Neural cell (in vitro differentiated cells): ENCODE results near the gene NKAIN4. TPM values are rescaled to one million over a fixed set of nuclear protein-coding genes. Genes with fewer than 3 reads are reported as not detected.

ENCODE experiments used
- H2AFZ ChIP-seq: fragments of 200-600, 300-800 bp; sonication (generic), shearing (Covaris generic); 2 replicates; pipeline ENCODE4 v1.6.0; 2014; ENCODE audit warnings: low read depth, mild to moderate bottlenecking, antibody characterized with exemption, low read length, moderate library complexity
- H3F3A ChIP-seq: fragments of 200-600 bp; shearing (Covaris generic); 2 replicates; pipeline ENCODE4 v1.6.1; 2016; ENCODE audit warnings: mild to moderate bottlenecking, moderate library complexity, mixed read lengths, antibody characterized with exemption, low read length; ENCODE audit not compliant: insufficient read depth, poor library complexity, severe bottlenecking
- H3K27ac ChIP-seq: fragments of 200-600, 300-800 bp; sonication (generic), shearing (Covaris generic); 2 replicates; pipeline ENCODE4 v1.5.1; 2014; ENCODE audit warnings: mild to moderate bottlenecking, low read length, moderate library complexity
- H3K27me3 ChIP-seq: fragments of 300-800, 200-600 bp; sonication (generic), shearing (Covaris generic); 2 replicates; pipeline ENCODE4 v1.6.0; 2014; ENCODE audit warnings: mild to moderate bottlenecking, low read depth, low read length, moderate library complexity; ENCODE audit not compliant: insufficient read depth
- H3K36me3 ChIP-seq: fragments of 300-800, 200-600 bp; sonication (generic), shearing (Covaris generic); 2 replicates; pipeline ENCODE4 v1.5.1; 2014; ENCODE audit warnings: mild to moderate bottlenecking, antibody characterized with exemption, low read length, moderate library complexity; ENCODE audit not compliant: insufficient read depth
- H3K4me2 ChIP-seq: fragments of 300-800, 200-600 bp; sonication (generic), shearing (Covaris generic); 2 replicates; pipeline ENCODE4 v1.6.0; 2014; ENCODE audit warnings: mild to moderate bottlenecking, low read length
- H3K4me3 ChIP-seq: fragments of 300-800, 200-600 bp; sonication (generic), shearing (Covaris generic); 2 replicates; pipeline ENCODE4 v1.5.1; 2014; ENCODE audit warnings: mild to moderate bottlenecking, low read length, moderate library complexity
- H3K79me2 ChIP-seq: fragments of 200-600 bp; shearing (Covaris generic); replicated peaks from 2 replicates; pipeline ENCODE4 v1.6.0; 2014; ENCODE audit warnings: mild to moderate bottlenecking, low read length, moderate library complexity; ENCODE audit not compliant: insufficient read depth
- H3K9ac ChIP-seq: fragments of 300-800, 200-600 bp; sonication (generic), shearing (Covaris generic); 2 replicates; pipeline ENCODE4 v1.6.1; 2016; ENCODE audit warnings: mild to moderate bottlenecking, low read length, mixed read lengths
- H3K9me2 ChIP-seq: fragments of 200-600 bp; shearing (Covaris generic); 2 replicates; pipeline ENCODE4 v1.6.1; 2016; ENCODE audit warnings: mild to moderate bottlenecking, low read length, mixed read lengths; ENCODE audit not compliant: insufficient read depth
- H3K9me3 ChIP-seq: fragments of 200-600, 300-800 bp; sonication (generic), shearing (Covaris generic); 2 replicates; pipeline ENCODE4 v1.6.1; 2016; ENCODE audit warnings: mild to moderate bottlenecking, mixed run types, low read length, moderate library complexity, mixed read lengths
- H4K20me1 ChIP-seq: fragments of 200-600 bp; shearing (Covaris generic); 2 replicates; pipeline ENCODE4 v1.6.1; 2016; ENCODE audit warnings: mild to moderate bottlenecking, mixed run types; ENCODE audit not compliant: insufficient read depth
- EP300 ChIP-seq: fragments of 450-650 bp; conservative IDR thresholded peaks from 2 replicates; pipeline ENCODE4 v1.6.1; 2014; ENCODE audit warnings: antibody characterized with exemption, mild to moderate bottlenecking, moderate library complexity; ENCODE audit not compliant: poor library complexity, severe bottlenecking
- EZH2 ChIP-seq: fragments of 200-600, 300-800 bp; shearing (Covaris generic), sonication (generic); IDR thresholded peaks from 2 replicates; pipeline ENCODE4 v1.6.1; 2014; ENCODE audit warnings: antibody characterized with exemption, low read length, borderline replicate concordance, mild to moderate bottlenecking; ENCODE audit not compliant: insufficient read depth, poor library complexity, severe bottlenecking
- MXI1 ChIP-seq: fragments of 450-650 bp; conservative IDR thresholded peaks from 2 replicates; pipeline ENCODE4 v1.6.1; 2014; ENCODE audit warnings: antibody characterized with exemption, mild to moderate bottlenecking; ENCODE audit not compliant: poor library complexity, severe bottlenecking
- POLR2AphosphoS5 ChIP-seq: IDR thresholded peaks from 2 replicates; pipeline ENCODE4 v1.6.1; 2012
- RAD21 ChIP-seq: fragments of 450-650 bp; conservative IDR thresholded peaks from 2 replicates; pipeline ENCODE4 v1.6.1; 2014; ENCODE audit warnings: antibody characterized with exemption, mild to moderate bottlenecking, moderate library complexity
- SMC3 ChIP-seq: fragments of 450-650 bp; conservative IDR thresholded peaks from 2 replicates; pipeline ENCODE4 v1.6.1; 2014; ENCODE audit warnings: antibody characterized with exemption, mild to moderate bottlenecking, moderate library complexity; ENCODE audit not compliant: poor library complexity
- TAF1 ChIP-seq: IDR thresholded peaks from 2 replicates; pipeline ENCODE4 v1.6.1; 2012; ENCODE audit warnings: low read depth
- polyA plus RNA-seq: library from polyadenylated mRNA; depleted of rRNA; stranded (reverse); fragments of >200 nt; gene quantifications from 2 replicates; pipeline ENCODE4 v1.2.3, GENCODE V29; 2014
- TF ChIP-seq, protein P1 (sequence below): IDR thresholded peaks from 2 replicates; pipeline ENCODE4 v1.6.1; 2012; ENCODE audit warnings: borderline replicate concordance
- TF ChIP-seq, protein P2 (sequence below): fragments of 450-650 bp; IDR thresholded peaks from 2 replicates; pipeline ENCODE4 v1.5.1; 2014; ENCODE audit warnings: antibody characterized with exemption, mild to moderate bottlenecking, moderate library complexity; ENCODE audit not compliant: poor library complexity, severe bottlenecking

The NKAIN4 gene
- polyA plus RNA-seq, 1 donor from 2014 or later, result 11.2 TPM

DNA sequence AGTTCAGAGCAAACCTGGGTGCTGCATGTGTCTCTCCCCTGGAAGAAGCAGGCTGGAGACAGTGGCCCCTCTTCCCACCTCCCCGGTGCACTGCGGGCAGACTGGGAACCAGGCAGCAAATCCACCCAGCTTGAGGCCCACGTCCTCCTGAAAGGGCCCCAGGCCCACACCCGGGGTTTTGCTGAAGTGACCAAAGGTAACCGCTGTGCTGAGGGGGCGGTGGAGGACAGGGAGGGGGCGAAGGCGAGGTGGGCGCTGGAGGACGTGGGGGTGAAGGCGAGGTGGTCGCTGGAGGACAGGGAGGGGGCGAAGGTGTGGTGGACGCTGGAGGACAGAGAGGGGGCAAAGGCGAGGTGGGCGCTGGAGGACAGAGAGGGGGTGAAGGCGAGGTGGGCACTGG is 20.3 kb downstream of the NKAIN4 start:
- Histone ChIP-seq H3F3A (no peaks in the 10 kb centered on the region), H3K27me3 (no peaks in the 10 kb centered on the region), H2AFZ (no peak overlapping the region), H3K27ac (no peak overlapping the region), H3K79me2 (no peaks in the 10 kb centered on the region), H3K9me3 (no peaks in the 10 kb centered on the region), H3K9ac (no peak overlapping the region), H3K36me3 (no peaks in the 10 kb centered on the region), H3K4me2 (no peak overlapping the region), H3K9me2 (no peaks in the 10 kb centered on the region), H3K4me3 (no peak overlapping the region), H4K20me1 (no peaks in the 10 kb centered on the region)
- no peak for TF ChIP-seq SMC3
- TF ChIP-seq, protein P1, sequence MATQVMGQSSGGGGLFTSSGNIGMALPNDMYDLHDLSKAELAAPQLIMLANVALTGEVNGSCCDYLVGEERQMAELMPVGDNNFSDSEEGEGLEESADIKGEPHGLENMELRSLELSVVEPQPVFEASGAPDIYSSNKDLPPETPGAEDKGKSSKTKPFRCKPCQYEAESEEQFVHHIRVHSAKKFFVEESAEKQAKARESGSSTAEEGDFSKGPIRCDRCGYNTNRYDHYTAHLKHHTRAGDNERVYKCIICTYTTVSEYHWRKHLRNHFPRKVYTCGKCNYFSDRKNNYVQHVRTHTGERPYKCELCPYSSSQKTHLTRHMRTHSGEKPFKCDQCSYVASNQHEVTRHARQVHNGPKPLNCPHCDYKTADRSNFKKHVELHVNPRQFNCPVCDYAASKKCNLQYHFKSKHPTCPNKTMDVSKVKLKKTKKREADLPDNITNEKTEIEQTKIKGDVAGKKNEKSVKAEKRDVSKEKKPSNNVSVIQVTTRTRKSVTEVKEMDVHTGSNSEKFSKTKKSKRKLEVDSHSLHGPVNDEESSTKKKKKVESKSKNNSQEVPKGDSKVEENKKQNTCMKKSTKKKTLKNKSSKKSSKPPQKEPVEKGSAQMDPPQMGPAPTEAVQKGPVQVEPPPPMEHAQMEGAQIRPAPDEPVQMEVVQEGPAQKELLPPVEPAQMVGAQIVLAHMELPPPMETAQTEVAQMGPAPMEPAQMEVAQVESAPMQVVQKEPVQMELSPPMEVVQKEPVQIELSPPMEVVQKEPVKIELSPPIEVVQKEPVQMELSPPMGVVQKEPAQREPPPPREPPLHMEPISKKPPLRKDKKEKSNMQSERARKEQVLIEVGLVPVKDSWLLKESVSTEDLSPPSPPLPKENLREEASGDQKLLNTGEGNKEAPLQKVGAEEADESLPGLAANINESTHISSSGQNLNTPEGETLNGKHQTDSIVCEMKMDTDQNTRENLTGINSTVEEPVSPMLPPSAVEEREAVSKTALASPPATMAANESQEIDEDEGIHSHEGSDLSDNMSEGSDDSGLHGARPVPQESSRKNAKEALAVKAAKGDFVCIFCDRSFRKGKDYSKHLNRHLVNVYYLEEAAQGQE, result no peak
- TF ChIP-seq RAD21, result no peak
- TF ChIP-seq TAF1, result no peak
- TF ChIP-seq EZH2, result no peak
- no peak for TF ChIP-seq EP300
- TF ChIP-seq MXI1, result no peak
- TF ChIP-seq POLR2AphosphoS5, result no peak

DNA sequence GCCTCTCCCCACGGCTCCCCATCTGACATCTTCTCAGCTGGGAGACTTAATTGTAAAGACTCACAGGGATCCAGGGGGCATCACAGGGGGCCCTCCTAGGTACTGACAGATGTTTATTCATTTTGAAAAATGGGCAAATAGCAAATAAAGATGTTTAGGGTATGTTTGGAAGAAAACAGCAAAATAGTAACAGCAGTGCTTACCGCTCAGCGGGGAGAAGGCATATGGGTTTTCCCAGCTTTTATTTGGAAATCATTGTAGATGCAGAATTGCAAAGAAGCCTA is 21.3 kb downstream of the NKAIN4 start:
- H3K4me3 ChIP-seq, result no peak overlapping the region
- no peak overlapping the region for H2AFZ ChIP-seq
- no peak overlapping the region for H3K27ac ChIP-seq
- no peaks in the 10 kb centered on the region for H3K27me3 ChIP-seq
- H3K79me2 ChIP-seq, result no peaks in the 10 kb centered on the region
- H3K9me2 ChIP-seq, result no peaks in the 10 kb centered on the region
- H3K9ac ChIP-seq, result no peak overlapping the region
- TF ChIP-seq POLR2AphosphoS5 (no peak), MXI1 (no peak), EZH2 (no peak), EP300 (no peak), TAF1 (no peak), SMC3 (no peak), RAD21 (no peak)
- TF ChIP-seq, protein P1, result no peak
- TF ChIP-seq, protein P2, sequence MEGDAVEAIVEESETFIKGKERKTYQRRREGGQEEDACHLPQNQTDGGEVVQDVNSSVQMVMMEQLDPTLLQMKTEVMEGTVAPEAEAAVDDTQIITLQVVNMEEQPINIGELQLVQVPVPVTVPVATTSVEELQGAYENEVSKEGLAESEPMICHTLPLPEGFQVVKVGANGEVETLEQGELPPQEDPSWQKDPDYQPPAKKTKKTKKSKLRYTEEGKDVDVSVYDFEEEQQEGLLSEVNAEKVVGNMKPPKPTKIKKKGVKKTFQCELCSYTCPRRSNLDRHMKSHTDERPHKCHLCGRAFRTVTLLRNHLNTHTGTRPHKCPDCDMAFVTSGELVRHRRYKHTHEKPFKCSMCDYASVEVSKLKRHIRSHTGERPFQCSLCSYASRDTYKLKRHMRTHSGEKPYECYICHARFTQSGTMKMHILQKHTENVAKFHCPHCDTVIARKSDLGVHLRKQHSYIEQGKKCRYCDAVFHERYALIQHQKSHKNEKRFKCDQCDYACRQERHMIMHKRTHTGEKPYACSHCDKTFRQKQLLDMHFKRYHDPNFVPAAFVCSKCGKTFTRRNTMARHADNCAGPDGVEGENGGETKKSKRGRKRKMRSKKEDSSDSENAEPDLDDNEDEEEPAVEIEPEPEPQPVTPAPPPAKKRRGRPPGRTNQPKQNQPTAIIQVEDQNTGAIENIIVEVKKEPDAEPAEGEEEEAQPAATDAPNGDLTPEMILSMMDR, result no peak
- H3K36me3 ChIP-seq, result no peaks in the 10 kb centered on the region
- no peaks in the 10 kb centered on the region for H3F3A ChIP-seq
- no peaks in the 10 kb centered on the region for H4K20me1 ChIP-seq
- H3K9me3 ChIP-seq, result no peaks in the 10 kb centered on the region
- H3K4me2 ChIP-seq, result no peak overlapping the region
